Islet of Langerhans (tissue), 1 donor: ENCODE results near the gene RGS14.
"Not testable (repeated sequence)": the region's sequence is repeated elsewhere in the genome, so short reads cannot be mapped to it uniquely, and the experiment has no call there.

ENCODE experiments used
- FAIRE-seq: peaks from one replicate; lab custom pipeline; 2011; peaks lifted over from hg19 to GRCh38; lab: Jason Lieb, UNC

RGS14 gene

GRCh38 chr5:177365845-177366527 lies 8.3 kb downstream of the RGS14 start:
- FAIRE-seq = no peak

GRCh38 chr5:177366528-177367322 lies 9.0 kb downstream of the RGS14 start:
- no peak for FAIRE-seq

- no peak for FAIRE-seq
These were observed 9.7 kb downstream of the RGS14 start for GRCh38 chr5:177367323-177367848.

- no peak for FAIRE-seq
These were observed 10.5 kb downstream of the RGS14 start for GRCh38 chr5:177367981-177368868.

- no peak for FAIRE-seq
These were observed 11.3 kb downstream of the RGS14 start for GRCh38 chr5:177368869-177369644.

GRCh38 chr5:177369645-177370440 lies 12.1 kb downstream of the RGS14 start:
- no peak for FAIRE-seq

- no peak for FAIRE-seq
These were observed 12.9 kb downstream of the RGS14 start for GRCh38 chr5:177370488-177371119.

GRCh38 chr5:177371120-177372033 lies 13.7 kb downstream of the RGS14 start:
- FAIRE-seq = no peak

- FAIRE-seq = no peak
These were observed 14.5 kb downstream of the RGS14 start for GRCh38 chr5:177372034-177372896.

- no peak for FAIRE-seq
These were observed 15.2 kb downstream of the RGS14 start for GRCh38 chr5:177372910-177373309.

- no peak for FAIRE-seq
These were observed 16.1 kb downstream of the RGS14 start for GRCh38 chr5:177373806-177374205.

GRCh38 chr5:177374211-177374610 lies 16.5 kb downstream of the RGS14 start:
- FAIRE-seq = no peak

- not testable (repeated sequence) for FAIRE-seq
These were observed 17.8 kb downstream of the RGS14 start for GRCh38 chr5:177375516-177375915.

GRCh38 chr5:177376107-177376506 lies 18.4 kb downstream of the RGS14 start:
- FAIRE-seq = no peak

- no peak for FAIRE-seq
These were observed 20.4 kb downstream of the RGS14 start for GRCh38 chr5:177377851-177378776.

- FAIRE-seq = no peak
These were observed 21.5 kb downstream of the RGS14 start for GRCh38 chr5:177378884-177379883.
